Measurements from ENCODE around the gene VPS37B. TPM values are rescaled to one million over a fixed set of nuclear protein-coding genes. Genes with fewer than 3 reads are reported as not detected.

The VPS37B gene
- total RNA-seq, 1 experiment from 2014 or later: 12.3 TPM

GRCh38 chr12:122830517-122831214 lies 65.3 kb downstream of the VPS37B start:
- Histone ChIP-seq H2BK12ac (ENCODE audit: insufficient read length, low read depth, low read length) (no peak overlapping the region), H2BK15ac (ENCODE audit: low read depth, low read length) (no peak overlapping the region), H4K91ac (ENCODE audit: insufficient read length, low read depth, low read length) (no peak overlapping the region), H2AFZ (ENCODE audit: low read length) (no peak overlapping the region), H2BK120ac (ENCODE audit: low read depth, low read length, poor library complexity, severe bottlenecking) (no peak overlapping the region), H3K56ac (ENCODE audit: insufficient read length, low read depth, low read length) (peak overlapping the region; percentile 17), H2AK5ac (ENCODE audit: insufficient read length, low read length) (no peak overlapping the region), H3K4me2 (ENCODE audit: insufficient read depth, insufficient read length, low read length) (no peak overlapping the region), H3K79me2 (ENCODE audit: insufficient read depth, low read length) (no peaks in the 10 kb centered on the region), H4K8ac (replicated peaks; ENCODE audit: insufficient read length, low read depth, low read length) (no peak overlapping the region), H3K27ac (ENCODE audit: insufficient read length, low read depth, low read length) (no peak overlapping the region), H3K4me1 (ENCODE audit: insufficient read depth, low read length) (no peaks in the 10 kb centered on the region), H4K20me1 (ENCODE audit: control insufficient read depth, insufficient read depth, insufficient read length) (peaks cover 3% of the 10 kb centered on the region), H3K14ac (ENCODE audit: insufficient read depth, low read length) (no peak overlapping the region), H3K4ac (ENCODE audit: low read depth, low read length) (no peak overlapping the region), H3K9ac (ENCODE audit: extremely low read depth, insufficient read length, low read length) (no peak overlapping the region), H3K23me2 (ENCODE audit: insufficient read length, low read depth, low read length, poor library complexity, severe bottlenecking) (no peaks in the 10 kb centered on the region), H2BK5ac (ENCODE audit: insufficient read length, low read length) (no peak overlapping the region), H3K9me3 (ENCODE audit: control insufficient read depth, low read depth, low read length) (no peaks in the 10 kb centered on the region), H3K23ac (ENCODE audit: insufficient read length, low read depth, low read length) (no peak overlapping the region), H3T11ph (ENCODE audit: low read length) (no peak overlapping the region), H3K79me1 (ENCODE audit: insufficient read depth, low read depth, low read length, poor library complexity, severe bottlenecking) (no peaks in the 10 kb centered on the region), H2BK20ac (ENCODE audit: low read depth, low read length, poor library complexity, severe bottlenecking) (no peak overlapping the region), H4K5ac (ENCODE audit: insufficient read length, low read depth, low read length) (no peak overlapping the region), H3K27me3 (ENCODE audit: insufficient read depth, low read length) (0 out of 2 replicates have a peak, but pooled peaks cover 2% of the 10 kb centered on the region), H3K18ac (ENCODE audit: insufficient read length, low read depth, low read length) (no peak overlapping the region)
- Mint-ChIP-seq H3K36me3 (ENCODE audit: insufficient read depth in 1 of 3, low read depth in 3 of 3) (no peaks in the 10 kb centered on the region), H3K27me3 (ENCODE audit: low read depth) (peaks cover 78% of the 10 kb centered on the region), H3K4me3 (no peak overlapping the region), H3K27ac (no peak overlapping the region), H3K9me3 (no peaks in the 10 kb centered on the region), H3K4me1 (peaks cover 11 to 23% of the 10 kb centered on the region in 2 experiments)
- TF ChIP-seq, protein P1, sequence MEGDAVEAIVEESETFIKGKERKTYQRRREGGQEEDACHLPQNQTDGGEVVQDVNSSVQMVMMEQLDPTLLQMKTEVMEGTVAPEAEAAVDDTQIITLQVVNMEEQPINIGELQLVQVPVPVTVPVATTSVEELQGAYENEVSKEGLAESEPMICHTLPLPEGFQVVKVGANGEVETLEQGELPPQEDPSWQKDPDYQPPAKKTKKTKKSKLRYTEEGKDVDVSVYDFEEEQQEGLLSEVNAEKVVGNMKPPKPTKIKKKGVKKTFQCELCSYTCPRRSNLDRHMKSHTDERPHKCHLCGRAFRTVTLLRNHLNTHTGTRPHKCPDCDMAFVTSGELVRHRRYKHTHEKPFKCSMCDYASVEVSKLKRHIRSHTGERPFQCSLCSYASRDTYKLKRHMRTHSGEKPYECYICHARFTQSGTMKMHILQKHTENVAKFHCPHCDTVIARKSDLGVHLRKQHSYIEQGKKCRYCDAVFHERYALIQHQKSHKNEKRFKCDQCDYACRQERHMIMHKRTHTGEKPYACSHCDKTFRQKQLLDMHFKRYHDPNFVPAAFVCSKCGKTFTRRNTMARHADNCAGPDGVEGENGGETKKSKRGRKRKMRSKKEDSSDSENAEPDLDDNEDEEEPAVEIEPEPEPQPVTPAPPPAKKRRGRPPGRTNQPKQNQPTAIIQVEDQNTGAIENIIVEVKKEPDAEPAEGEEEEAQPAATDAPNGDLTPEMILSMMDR (conservative IDR thresholded peaks at IDR 0.05): no peak
- WGBS (ENCODE audit: extremely low coverage, insufficient read length, low lambda C conversion rate): no CpG with 5 or more reads among the region's 7 CpGs
- no peak for DNase-seq
